GM10847 (cell line): ENCODE measurements around the gene IL4R.
A peak's percentile ranks its signal among the peaks of the same experiment; 100 is the strongest.

Source experiments
- POLR2A ChIP-seq: IDR thresholded peaks from 2 replicates; pipeline ENCODE4 v1.6.1; 2011; ENCODE audit not compliant: insufficient read length; ENCODE audit errors: extremely low read depth

Gene IL4R

DNA sequence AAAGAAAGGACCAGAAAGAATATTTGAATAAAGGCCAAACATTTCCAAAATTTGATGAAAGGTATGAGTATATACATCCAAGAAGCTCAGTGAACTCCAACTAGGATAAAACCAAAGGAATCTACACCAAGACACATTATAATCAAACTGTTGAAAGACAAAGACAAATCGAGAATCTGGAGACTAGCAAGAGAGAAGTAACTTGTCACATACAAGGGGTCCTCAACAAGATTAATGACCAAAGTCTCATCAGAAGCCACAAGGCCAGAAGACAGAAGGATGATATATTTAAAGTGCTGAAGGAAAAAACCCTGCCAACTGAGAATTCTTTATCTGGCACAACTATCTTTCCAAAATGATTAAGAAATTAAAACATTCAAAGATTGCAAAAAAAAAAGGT, 78.9 kb downstream of the IL4R start:
- no peak for TF ChIP-seq POLR2A

DNA sequence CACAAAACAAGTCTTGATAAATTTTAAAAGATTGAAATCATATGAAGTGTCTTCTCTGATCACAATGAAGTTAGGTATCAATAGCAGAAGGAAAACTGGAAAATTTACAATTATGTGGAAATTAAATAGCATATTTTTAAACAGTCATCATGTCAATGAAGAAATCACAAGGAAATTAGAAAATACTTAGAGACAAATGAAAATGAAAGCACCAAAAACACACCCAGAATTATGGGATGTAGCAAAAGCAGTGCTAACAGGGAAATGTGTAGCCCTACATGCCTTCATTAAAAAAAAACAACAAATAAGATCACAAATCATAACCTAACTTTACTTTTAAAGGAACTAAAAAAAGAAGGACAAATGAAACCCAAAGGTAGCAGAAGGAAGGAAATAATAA, 80.7 kb downstream of the IL4R start:
- TF ChIP-seq POLR2A, result no peak

DNA sequence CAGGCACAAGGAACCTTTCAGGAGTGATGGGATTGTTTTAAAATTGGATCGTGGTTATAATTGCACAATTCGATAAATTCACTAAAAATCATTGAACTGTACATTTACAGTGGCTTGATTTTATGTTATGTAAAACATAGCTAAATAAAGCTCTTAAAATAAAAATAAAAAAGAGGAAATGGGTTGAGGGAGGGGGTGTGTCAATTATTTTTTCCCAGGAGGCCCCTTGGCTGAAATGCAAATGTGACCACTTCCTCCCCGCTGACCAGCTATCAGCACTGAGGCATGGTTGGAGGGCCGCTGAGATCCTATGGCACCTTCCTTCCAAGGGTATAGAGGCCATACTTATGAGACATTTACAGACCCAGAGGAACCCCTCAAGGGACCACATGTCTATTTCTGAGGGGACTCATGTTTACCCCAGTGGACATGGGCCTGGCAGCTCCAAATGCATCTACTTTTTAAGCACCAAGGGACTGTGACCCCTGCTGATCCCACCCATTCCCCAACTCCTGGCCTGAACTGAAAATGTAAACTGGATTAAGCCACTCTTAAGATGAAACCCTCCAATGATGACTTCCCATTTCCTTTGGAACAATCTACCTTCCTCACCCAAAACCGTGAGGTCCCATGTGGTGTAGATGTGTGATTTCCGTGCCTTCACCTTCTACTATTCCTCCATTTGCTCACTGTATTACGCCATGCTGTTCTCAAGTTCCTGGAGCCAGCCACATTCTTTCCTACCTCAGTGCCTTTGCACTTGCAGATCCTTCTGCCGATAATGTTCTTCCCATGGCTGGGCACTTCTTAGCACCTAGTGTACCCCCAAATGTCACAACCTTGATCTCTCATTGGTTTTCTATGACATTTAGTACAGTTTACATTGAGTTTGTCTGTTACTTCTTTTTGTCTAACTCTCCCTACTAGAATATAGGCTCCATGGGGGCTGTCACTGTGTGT, 85.4 kb downstream of the IL4R start:
- no peak for TF ChIP-seq POLR2A

DNA sequence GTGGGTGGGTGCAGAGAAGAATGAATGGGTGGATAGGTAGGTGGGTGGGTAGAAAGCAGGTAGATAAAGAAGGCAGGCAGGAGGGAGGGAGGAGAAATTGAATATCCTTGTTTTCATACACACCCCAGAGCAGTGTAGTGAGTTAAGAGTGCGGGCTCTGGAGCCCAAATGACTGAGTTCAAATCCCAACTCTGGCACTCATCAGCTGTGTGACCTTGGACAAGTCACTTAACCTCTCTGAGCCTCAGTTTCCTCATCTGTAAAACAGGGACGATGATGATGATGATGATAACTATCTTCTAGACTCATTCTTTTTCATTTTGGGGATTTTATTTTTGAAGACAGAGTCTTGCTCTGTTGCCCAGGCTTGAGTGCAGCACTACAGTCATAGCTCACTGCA, 86.2 kb downstream of the IL4R start:
- TF ChIP-seq POLR2A, result no peak

DNA sequence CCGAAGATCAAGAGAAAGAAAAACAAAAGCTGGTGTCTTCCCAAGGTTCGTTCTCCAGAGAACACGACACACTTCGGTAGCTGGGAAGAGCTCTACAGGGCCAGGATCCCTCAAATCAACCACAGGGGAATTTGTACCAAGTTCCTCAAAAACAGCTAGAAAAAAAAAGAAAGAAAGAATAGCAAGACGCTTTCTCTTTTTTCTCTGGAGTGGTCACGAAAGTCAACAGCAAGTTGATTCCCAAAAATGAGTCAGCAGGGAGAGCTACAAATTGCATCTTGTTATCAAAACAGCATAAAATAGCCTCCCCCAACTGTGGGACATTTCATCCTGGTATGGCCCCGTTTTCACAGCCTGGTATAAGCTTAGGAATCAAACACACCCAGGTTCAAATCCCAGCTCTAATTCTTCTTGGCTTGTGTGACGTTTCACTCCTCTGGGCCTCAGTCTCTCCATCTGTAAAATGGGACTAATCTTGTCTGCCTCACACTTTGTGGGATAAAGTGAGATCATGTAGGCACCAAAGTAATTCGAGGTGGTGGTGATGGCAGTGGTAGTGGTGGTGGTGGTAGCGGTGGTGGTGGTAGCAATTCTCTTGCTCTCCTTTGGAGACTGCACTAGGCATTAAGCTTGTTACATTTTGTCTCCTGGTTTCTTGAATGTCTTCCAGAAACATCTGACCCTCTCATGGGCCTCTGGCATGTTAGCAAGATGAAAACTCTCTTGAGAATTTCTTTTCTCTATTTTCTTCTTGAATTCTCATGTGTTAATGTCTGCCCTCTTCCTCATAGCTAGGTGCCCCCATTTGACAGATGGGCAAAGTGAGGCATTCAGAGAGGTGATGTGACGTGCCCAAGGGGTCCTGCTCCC, 87.2 kb downstream of the IL4R start:
- TF ChIP-seq POLR2A, result no peak

DNA sequence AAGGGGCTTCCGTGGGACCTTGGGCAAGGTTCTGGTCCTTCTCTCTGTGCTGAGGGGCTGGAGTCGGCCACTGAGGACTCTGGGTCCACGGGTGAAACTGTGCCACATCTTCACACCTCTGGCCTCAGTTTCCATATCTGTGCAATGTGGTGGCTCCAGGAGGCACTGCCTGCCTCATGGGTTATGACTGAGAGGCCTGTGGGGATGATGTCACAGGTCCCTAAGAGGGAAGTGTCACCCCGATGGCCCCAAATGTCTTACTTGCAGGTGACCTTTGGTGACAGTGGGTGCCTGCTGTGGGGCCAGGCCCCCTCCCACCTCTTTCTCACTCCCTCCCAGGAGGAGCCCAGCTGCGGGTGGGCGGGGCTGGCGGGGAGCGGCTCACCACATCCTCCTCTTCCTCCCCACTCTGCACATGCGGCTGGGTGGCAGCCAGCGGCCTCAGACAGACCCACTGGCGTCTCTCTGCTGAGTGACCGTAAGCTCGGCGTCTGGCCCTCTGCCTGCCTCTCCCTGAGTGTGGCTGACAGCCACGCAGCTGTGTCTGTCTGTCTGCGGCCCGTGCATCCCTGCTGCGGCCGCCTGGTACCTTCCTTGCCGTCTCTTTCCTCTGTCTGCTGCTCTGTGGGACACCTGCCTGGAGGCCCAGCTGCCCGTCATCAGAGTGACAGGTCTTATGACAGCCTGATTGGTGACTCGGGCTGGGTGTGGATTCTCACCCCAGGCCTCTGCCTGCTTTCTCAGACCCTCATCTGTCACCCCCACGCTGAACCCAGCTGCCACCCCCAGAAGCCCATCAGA, 88.2 kb downstream of the IL4R start, which contains the start of gene IL21R:
Gene IL21R, plus strand, starts transcription at position 407 of the 801 bp plus-strand sequence. CDS start 27,898 bp downstream, outside the sequence.
- TF ChIP-seq POLR2A, result peak; percentile 93

DNA sequence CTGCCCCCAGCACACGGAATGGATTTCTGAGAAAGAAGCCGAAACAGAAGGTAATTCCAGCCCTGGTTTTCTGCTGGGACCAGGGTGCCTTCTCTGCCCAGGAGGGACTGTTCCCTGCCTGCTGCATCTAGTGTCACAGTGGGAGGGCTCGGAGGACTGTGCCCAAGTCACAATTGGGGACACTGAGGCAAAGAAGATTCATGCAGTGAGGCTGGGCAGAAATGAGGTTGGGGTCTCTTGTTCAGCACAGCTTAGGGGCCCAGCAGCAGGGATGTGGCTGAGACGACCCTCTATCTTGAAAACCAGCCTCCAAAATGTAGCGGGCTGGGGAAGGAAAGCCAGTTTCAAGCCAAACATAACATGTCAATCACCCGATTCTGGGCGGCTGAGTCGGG, 88.8 kb downstream of the IL4R start:
- TF ChIP-seq POLR2A, result no peak

DNA sequence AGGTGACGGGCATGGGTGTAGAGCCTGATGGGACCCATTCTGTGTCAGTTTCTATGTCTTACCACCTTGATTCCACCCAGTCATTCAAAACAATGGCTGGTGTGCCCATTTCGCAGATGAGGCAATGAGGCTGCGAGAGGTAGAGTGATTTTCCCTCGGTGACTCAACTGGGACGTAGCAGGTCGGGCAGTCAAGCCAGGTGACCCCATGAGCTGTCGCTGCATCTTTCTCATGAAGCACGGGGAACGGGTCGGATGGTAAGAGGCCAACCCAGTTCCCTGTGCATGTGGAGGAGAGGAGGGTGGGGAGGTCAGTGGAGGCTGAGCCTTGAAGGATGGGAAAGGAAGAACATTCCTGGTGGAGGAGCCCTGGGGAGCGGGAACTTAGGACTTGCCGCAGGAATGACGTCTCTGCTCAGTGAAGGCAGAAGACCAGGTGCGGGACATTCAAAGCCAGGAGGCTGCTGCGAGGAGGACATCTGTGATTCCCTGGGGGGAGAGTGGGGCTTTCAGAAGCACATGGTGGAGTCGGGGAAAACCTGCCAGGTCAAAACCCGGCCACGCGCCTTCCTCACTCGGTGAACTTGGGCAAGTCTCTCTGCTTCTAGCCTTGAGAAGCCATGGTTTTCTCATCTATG, 89.3 kb downstream of the IL4R start:
- peak; percentile 32 for TF ChIP-seq POLR2A

DNA sequence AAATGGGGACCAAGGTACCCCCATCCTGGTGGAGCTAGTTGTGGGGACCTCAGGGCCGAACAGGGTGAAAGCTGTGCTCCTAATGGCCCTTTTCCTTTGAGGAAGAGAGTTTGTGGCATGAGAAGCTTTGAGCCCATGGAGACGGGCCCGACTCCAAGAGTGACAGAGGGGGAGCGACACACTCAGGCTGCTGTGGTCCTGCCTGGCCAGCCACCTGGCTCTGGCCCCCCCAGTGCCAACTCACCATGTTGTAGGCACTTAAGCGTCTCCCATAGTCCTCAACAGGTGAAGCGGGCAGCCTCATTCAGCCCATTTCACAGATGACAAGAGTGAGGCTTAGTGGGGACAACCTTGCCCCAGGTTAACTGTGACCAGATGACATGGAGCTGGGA, 89.8 kb downstream of the IL4R start:
- no peak for TF ChIP-seq POLR2A

DNA sequence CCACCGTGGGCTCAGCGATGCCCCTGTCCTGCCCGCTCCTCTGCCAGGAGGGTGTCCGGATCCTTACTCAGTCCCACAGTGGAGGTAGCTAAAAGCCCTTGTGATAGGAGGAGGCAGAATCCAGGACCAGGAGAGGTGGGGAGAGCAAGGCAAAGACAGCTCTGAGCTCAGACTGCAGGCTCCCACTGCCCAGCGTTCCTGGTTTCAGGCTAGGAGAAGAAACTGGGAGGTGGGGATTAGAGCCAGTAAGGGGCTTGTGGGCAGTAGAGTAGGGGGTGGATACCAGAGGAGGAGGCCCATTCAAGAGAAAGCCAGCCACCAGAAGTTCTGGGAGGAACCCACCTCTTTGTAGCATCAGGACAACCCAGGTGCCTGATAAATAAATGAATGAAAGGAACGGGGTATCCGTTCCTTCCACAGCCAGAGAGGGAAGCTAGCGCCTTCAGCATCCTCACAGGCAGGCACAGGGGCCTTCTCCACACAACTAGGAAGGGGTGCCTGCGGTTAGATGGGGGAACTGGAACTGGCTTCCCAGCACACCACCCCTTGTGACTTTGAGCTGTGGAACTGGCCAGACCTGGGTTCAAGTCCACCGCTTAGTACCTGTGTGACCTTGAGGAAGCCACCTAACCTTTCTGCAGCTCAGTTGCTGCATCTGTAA, 90.5 kb downstream of the IL4R start:
- peak; percentile 14 for TF ChIP-seq POLR2A

DNA sequence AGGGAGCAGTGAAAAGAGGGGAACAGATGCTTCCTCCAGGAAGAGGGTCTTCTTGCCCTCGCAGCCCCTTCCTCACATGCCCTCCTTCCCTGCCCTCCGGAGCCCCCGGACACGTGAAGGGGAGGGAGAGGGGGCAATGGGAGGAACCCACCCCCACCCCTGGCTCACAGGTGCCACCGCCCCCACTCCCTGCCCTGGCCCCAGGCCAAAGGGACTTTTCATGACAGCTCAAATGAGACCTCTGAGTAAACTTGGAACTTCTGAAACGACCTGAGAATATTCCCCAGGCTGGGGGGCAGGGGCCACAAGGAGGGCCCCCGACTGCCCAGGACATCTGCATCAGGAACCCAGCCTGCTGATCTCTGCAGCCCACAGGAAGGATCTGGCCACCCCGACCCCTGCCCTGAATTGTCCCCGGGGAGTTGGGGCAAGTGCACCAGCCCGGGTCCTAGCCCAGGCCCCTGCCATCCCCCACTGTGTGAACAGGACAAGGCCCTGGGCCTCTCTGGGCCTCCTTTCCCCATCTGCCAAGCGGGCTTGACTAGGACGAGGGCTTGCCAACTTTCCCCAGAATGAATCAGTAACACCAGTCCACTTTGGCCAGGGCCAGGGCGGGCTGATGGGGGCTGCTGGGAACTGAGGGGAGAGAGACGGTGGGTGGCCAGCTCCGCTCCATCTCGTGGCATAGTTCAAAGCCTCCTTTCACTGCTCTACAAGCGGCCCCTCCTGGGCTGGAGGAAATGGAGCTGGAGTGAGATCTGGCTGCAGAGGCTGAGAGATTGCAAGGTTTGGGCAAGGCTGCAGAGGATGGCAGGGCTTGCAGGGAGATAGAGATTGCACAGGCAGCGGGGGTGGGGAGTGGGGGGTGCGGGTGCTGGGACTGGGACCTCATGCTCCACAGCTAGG, 92.0 kb downstream of the IL4R start:
- TF ChIP-seq POLR2A, result no peak

DNA sequence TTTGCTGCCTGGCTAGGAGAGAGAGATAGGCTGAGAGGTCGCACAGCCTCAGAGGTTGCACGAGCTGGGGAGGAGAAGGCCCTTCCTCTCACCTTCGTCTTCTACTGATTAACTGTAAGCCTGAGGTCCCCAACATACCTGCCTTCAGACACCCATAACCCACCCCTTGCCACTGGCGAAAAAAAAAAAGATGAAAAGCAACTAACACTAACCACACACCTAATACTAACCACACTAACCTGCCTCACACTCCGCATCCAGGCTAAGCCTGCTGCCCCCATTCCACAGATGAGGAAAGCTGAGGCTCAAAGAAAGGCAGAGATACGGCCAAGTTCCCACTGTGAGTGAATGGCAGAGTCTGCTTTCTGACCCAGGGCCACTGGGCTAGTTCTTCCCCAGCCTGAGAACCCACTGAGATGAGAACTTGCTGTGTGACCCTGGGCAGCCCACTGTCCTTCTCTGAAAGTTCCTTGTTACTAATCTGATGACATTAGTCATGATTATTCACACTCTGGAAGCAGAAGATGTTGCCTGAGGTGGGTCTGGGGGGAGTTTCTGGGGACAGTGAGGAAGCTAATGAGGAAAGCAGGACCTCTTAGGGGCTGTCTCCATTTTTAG, 92.8 kb downstream of the IL4R start:
- no peak for TF ChIP-seq POLR2A

DNA sequence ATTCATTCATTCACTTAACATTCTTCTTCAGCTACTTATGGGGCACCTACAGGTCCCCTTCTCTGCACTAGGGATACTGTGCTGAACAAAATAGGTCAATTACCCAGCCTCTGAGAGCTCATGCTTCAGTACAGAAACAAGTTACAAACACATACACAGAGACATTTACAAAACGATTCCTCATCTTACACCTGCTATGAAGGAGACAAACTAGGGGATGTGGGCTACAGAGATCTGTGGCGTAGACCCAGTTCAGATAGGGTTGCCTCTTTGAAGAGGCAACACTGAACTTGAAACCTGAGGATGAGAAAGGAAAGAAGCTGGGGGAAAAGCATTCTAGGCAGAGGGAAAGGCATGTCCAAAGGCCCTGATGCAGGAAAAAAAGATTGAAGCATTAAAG, 93.4 kb downstream of the IL4R start:
- TF ChIP-seq POLR2A, result no peak
